Pancreas (tissue), 10 donors: ENCODE measurements around the gene MB. TPM values are rescaled to one million over a fixed set of nuclear protein-coding genes. Genes with fewer than 3 reads are reported as not detected.

Experiments used
- ATAC-seq, 4 donors: fragments of 200-7000 bp; cut with Tn5 transposase; one replicate each; pipeline versions ENCODE4 v1.8.0 to v1.9.1; 2020; ENCODE audit warnings: mild to moderate bottlenecking in 4 of 4, moderate library complexity in 4 of 4
- DNase-seq, 6 donors: peaks; one replicate each; pipeline ENCODE4 v3.0.0-alpha.2; 2020
- FAIRE-seq: peaks from 2 replicates; lab custom pipeline; 2012; peaks lifted over from hg19 to GRCh38; lab: Jason Lieb, UNC
- H3K27ac ChIP-seq, 4 donors: fragments of 200-600 bp; sonication (generic); 1 replicate in 3 of 4; 2 replicates in 1 of 4; pipeline versions ENCODE4 v1.5.0 to v1.8.0; 2020
- H3K27me3 ChIP-seq, 4 donors: fragments of 200-600 bp; one replicate each; pipeline ENCODE4 v1.8.0; 2021
- H3K36me3 ChIP-seq, 3 donors: fragments of 200-600 bp; sonication (generic) in 1 of 3; one replicate each; pipeline versions ENCODE4 v1.5.0 to v1.8.0; 2020 to 2021
- H3K4me1 ChIP-seq, 3 donors: fragments of 200-600 bp; one replicate each; pipeline ENCODE4 v1.8.0; 2021
- H3K4me3 ChIP-seq, 4 donors: fragments of 200-600 bp; sonication (generic) in 2 of 4; one replicate each; pipeline versions ENCODE4 v1.5.0 to v1.8.0; 2020 to 2021
- H3K9me3 ChIP-seq, 4 donors: fragments of 200-600 bp; one replicate each; pipeline ENCODE4 v1.8.0; 2021
- WGBS, 2 donors: extraction: QIAGEN DNeasy Blood & Tissue Kit; methylation state at CpG; one replicate each; pipeline ENCODE4 v1.1.7; 2013; 5-methylcytosine and 5-hydroxymethylcytosine counted together
- intact Hi-C, 3 donors: fragments of 100-400 bp; cut with DNase I; formaldehyde crosslinking; loops; one replicate each; pipeline versions ENCODE4 v1.11.1 to v1.14.2; 2022
- polyA plus RNA-seq, 2 donors: library from polyadenylated mRNA; stranded (reverse); fragments of 200-250 nt; gene quantifications; one replicate each; pipeline ENCODE4 v1.2.3, GENCODE V29; 2013
- total RNA-seq, 6 donors: library from RNA; stranded (reverse); fragmentation: NEBNext Ultra II Directional in 4 of 6; extraction: Animal tissue kit (Norgen Biotek cat#: 25700) in 4 of 6; gene quantifications; one replicate each; pipeline versions ENCODE4 v1.2.1 to v1.2.4, GENCODE V29; 2021 to 2023
- TF ChIP-seq, protein P1 (sequence below), 4 donors: fragments of 200-600 bp; sonication (generic) in 3 of 4; IDR thresholded peaks; one replicate each; pipeline versions ENCODE4 v1.5.0 to v1.8.0; 2021; ENCODE audit warnings: antibody characterized with exemption in 4 of 4
- donor health status: healthy with polysubstance abuse.
- donor health status: DM: no; HTN: no; CAD: no; lungs with moderate emphysema.
- donor health status: DM: no; HTN: no; CAD: no.
- donor health status: control.
- donor health status: control.
- donor health status: Bipolar disorder and iron deficiency.
- donor health status: DM: yes; HTN: yes; CAD: no.
- donor health status: DM: no; HTN: no; CAD: no.
- donor health status: DM: no; HTN: no; CAD: no.
- donor health status: DM: yes; HTN: yes; CAD: no.

MB gene
- total and polyA plus RNA-seq, 8 donors: 0.46 to 6.6 (median 1.2) TPM; not detected in 2

DNA sequence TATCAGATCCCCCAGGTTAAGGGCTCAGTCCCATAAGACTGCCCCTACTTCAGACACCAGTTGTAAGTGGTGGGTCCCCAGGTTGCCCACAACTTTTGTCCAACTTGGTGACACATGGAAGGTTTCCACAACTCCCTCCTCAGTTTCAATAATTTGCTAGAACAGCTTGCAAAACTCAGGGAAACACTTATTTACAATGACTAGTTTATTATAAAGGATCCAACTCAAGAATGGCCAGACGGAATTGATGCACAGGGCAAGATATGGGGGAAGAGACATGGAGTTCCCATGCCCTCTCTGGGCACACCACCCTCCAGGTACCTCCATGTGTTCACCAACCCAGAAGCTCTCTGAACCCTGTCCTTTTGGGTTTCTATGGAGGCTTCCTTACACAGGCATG lies 36.7 kb upstream of the MB start:
- DNase-seq (no peak), ATAC-seq (no peak), FAIRE-seq (no peak)
- Histone ChIP-seq H3K4me1 (peaks cover 0 to 4% (median 0%) of the 10 kb centered on the region in 3 donors), H3K27me3 (no peaks in the 10 kb centered on the region), H3K9me3 (no peaks in the 10 kb centered on the region), H3K27ac (no peak overlapping the region), H3K36me3 (no peaks in the 10 kb centered on the region), H3K4me3 (no peak overlapping the region)
- TF ChIP-seq, protein P1, sequence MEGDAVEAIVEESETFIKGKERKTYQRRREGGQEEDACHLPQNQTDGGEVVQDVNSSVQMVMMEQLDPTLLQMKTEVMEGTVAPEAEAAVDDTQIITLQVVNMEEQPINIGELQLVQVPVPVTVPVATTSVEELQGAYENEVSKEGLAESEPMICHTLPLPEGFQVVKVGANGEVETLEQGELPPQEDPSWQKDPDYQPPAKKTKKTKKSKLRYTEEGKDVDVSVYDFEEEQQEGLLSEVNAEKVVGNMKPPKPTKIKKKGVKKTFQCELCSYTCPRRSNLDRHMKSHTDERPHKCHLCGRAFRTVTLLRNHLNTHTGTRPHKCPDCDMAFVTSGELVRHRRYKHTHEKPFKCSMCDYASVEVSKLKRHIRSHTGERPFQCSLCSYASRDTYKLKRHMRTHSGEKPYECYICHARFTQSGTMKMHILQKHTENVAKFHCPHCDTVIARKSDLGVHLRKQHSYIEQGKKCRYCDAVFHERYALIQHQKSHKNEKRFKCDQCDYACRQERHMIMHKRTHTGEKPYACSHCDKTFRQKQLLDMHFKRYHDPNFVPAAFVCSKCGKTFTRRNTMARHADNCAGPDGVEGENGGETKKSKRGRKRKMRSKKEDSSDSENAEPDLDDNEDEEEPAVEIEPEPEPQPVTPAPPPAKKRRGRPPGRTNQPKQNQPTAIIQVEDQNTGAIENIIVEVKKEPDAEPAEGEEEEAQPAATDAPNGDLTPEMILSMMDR (IDR thresholded peaks at IDR 0.05): no peak
- 88 to 90% methylated on average over 1 of the region's 1 CpG for WGBS, 2 donors
- intact Hi-C loops: loop anchor here in 1 of 3 donors (10.0 kb wide), 1 partner anchor 61 kb away; the partner anchor contains the start of gene APOL5

DNA sequence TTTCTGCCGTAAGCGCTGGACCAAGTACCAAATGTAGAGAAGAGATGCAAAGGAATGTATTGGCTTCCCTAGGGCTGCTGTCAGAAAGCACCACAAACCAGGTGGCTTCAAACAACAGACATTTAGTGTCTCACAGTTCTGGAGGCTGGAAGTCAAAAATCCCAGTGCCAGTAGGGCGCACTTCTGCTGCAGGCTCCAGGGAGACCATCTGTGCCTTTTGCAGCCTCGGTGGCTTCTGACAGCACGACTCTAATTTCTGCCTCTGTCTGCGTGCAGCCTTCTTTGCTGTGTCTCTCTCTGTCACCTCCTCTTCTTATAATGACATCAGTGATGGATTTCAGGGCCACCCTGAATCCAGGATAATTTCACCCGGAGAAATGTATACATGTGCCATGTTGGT lies 34.0 kb upstream of the MB start:
- peaks cover 0 to 9% (median 4%) of the 10 kb centered on the region in 3 donors for H3K4me1 ChIP-seq
- H3K27ac ChIP-seq: no peak overlapping the region
- WGBS, 2 donors: 97% methylated on average over 7 of the region's 7 CpGs
- TF ChIP-seq, protein P1 (IDR thresholded peaks at IDR 0.05): no peak
- H3K36me3 ChIP-seq: no peaks in the 10 kb centered on the region
- no peak overlapping the region for H3K4me3 ChIP-seq
- intact Hi-C loops: loop anchor here in 1 of 3 donors (10.0 kb wide), 1 partner anchor 64 kb away; the partner anchor contains the start of gene APOL5
- H3K9me3 ChIP-seq: no peaks in the 10 kb centered on the region
- H3K27me3 ChIP-seq: no peaks in the 10 kb centered on the region
- ATAC-seq (no peak), DNase-seq (no peak), FAIRE-seq (no peak)

DNA sequence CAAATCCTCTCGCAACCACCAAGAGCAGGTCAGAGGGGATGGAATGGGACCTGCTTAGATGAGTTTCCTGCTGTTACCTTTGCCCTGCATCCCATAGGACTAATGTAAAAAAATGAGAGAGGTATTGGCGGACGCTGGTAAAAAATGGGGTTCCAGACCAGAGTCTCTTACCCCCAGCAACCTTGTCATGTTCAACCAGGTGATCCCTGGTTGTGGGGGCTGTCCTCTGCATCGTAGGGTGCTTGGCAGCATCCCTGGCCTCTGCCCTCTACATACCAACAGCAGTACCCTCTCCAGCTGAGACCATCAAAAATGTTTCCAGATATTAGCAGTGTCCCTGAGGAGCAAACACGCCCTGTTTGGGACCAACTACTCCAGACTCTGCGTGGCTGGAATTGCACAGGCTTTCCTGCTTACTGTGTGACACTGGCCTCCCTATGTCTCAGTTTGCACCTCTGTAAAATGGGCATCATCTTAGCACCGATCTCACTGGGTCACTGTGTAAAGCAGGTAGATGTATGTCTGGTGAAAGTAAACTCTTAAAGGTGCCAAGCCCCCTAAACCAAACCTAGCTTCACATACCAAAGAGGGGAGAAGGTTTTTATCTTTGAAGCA lies 32.6 kb upstream of the MB start:
- Histone ChIP-seq H3K4me1 (peaks cover 0 to 9% (median 4%) of the 10 kb centered on the region in 3 donors), H3K27ac (no peak overlapping the region), H3K36me3 (no peaks in the 10 kb centered on the region), H3K27me3 (no peaks in the 10 kb centered on the region), H3K4me3 (peak overlapping the region in 1 of 4 donors; percentile 71), H3K9me3 (no peaks in the 10 kb centered on the region)
- DNase-seq: no peak
- TF ChIP-seq, protein P1 (IDR thresholded peaks at IDR 0.05): no peak
- FAIRE-seq: no peak
- WGBS, 2 donors: 80 to 83% methylated on average over 7 of the region's 7 CpGs
- intact Hi-C loops: loop anchor here in 1 of 3 donors (10.0 kb wide), 1 partner anchor 65 kb away; the partner anchor contains the start of gene APOL5
- ATAC-seq: no peak

DNA sequence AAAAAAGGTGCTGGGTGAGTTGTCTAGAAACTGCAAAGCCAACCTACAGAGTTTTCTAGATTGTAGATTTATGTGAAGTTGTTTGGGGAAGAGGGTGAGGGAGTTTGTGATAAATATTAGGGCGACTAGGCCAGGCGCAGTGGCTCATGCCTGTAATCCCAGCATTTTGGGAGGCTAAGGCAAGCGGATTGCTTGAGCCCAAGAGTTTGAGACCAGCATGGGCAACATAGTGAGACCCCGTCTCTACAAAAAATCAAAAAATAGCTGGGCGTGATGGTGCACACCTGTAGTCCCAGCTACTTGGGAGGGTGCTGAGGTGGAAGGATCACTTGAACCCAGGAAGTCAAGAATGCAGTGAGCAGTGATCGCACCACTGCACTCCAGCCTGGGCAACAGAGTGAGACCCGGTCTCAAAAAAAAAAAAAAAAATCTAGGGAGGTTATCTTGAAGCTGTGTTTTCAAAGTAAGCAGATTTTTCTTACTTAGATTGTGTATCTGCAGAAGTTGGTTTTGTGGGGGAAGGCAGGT lies 32.0 kb upstream of the MB start:
- peak overlapping the region in 3 of 4 donors; percentile 42 to 71 (median 49) for H3K4me3 ChIP-seq
- FAIRE-seq: no peak
- peak overlapping the region in 3 of 4 donors; percentile 75 to 92 (median 83) for H3K27ac ChIP-seq
- TF ChIP-seq, protein P1 (IDR thresholded peaks at IDR 0.05): no peak
- peaks cover 0 to 9% (median 4%) of the 10 kb centered on the region in 3 donors for H3K4me1 ChIP-seq
- H3K27me3 ChIP-seq: no peaks in the 10 kb centered on the region
- H3K9me3 ChIP-seq: no peaks in the 10 kb centered on the region
- no peaks in the 10 kb centered on the region for H3K36me3 ChIP-seq
- intact Hi-C loops: no loop called here
- DNase-seq: no peak
- peak; percentile 13 to 17 (median 16) for ATAC-seq
- WGBS, 2 donors: 82% methylated on average over 7 of the region's 7 CpGs
